Heart right ventricle (tissue), 16 donors: ENCODE measurements around the gene CPSF4L. TPM values are rescaled to one million over a fixed set of nuclear protein-coding genes. Genes with fewer than 3 reads are reported as not detected.
A peak's percentile ranks its signal among the peaks of the same experiment; 100 is the strongest.

Experiments
- ATAC-seq, 8 donors: fragments of 200-7000 bp; cut with Tn5 transposase; one replicate each; pipeline ENCODE4 v1.9.1; 2020; ENCODE audit warnings: mild to moderate bottlenecking in 8 of 8, moderate library complexity in 8 of 8, moderate number of reproducible peaks in 1 of 8
- DNase-seq, 2 donors: peaks; one replicate each; pipeline ENCODE4 v3.0.0-alpha.2; 2020
- H3K27ac ChIP-seq, 10 donors: fragments of 200-600 bp; sonication (generic) in 2 of 10; one replicate each; pipeline versions ENCODE4 v1.5.0 to v1.8.0; 2020 to 2022; ENCODE audit warnings: mild to moderate bottlenecking in 3 of 10
- H3K27me3 ChIP-seq, 7 donors: fragments of 200-600 bp; one replicate each; pipeline ENCODE4 v1.8.0; 2021 to 2022; ENCODE audit warnings: mild to moderate bottlenecking in 2 of 7
- H3K36me3 ChIP-seq, 9 donors: fragments of 200-600 bp; sonication (generic) in 1 of 9; one replicate each; pipeline versions ENCODE4 v1.5.0 to v1.8.0; 2020 to 2022; ENCODE audit warnings: mild to moderate bottlenecking in 2 of 9
- H3K4me1 ChIP-seq, 9 donors: fragments of 200-600 bp; sonication (generic) in 1 of 9; one replicate each; pipeline versions ENCODE4 v1.5.0 to v1.8.0; 2020 to 2022; ENCODE audit warnings: mild to moderate bottlenecking in 4 of 9
- H3K4me3 ChIP-seq, 10 donors: fragments of 200-600 bp; sonication (generic) in 2 of 10; one replicate each; pipeline versions ENCODE4 v1.5.0 to v1.8.0; 2020 to 2022; ENCODE audit warnings: mild to moderate bottlenecking in 7 of 10, moderate library complexity in 2 of 10
- H3K9me3 ChIP-seq, 11 donors: fragments of 200-600 bp in 10 of 11; sonication (generic) in 2 of 11; one replicate each; pipeline versions ENCODE4 v1.5.0 to v1.8.0; 2013 to 2022; ENCODE audit warnings: mild to moderate bottlenecking in 2 of 11, control low read depth in 1 of 11, moderate library complexity in 1 of 11
- CTCF ChIP-seq, 9 donors: fragments of 200-600 bp; sonication (generic) in 2 of 9; IDR thresholded peaks; one replicate each; pipeline versions ENCODE4 v1.5.0 to v1.8.0; 2021 to 2022; ENCODE audit warnings: antibody characterized with exemption in 9 of 9, mild to moderate bottlenecking in 5 of 9, moderate library complexity in 1 of 9
- WGBS, 2 donors: extraction: QIAGEN DNeasy Blood & Tissue Kit; methylation state at CpG; one replicate each; pipeline ENCODE4 v1.1.7; 2013; ENCODE audit warnings: inconsistent platforms in 1 of 2; 5-methylcytosine and 5-hydroxymethylcytosine counted together
- intact Hi-C, 10 donors: fragments of 100-400 bp; cut with DNase I; formaldehyde crosslinking; loops; one replicate each; pipeline versions ENCODE4 v1.11.1 to v1.14.2; 2022
- polyA plus RNA-seq, 2 donors: library from polyadenylated mRNA; stranded (reverse); fragments of 200-250 nt; gene quantifications; one replicate each; pipeline ENCODE4 v1.2.3, GENCODE V29; 2013
- total RNA-seq, 10 donors: library from RNA; stranded (reverse); fragmentation: NEBNext Ultra II Directional in 3 of 10; extraction: Animal tissue kit (Norgen Biotek cat#: 25700) in 3 of 10; gene quantifications; one replicate each; pipeline versions ENCODE4 v1.2.1 to v1.2.4, GENCODE V29; 2021 to 2023
- donor health status: Arrhythmogenic right ventricular cardiomyopathy.
- donor health status: ischemic (EF 13 %, LVEDD 7.1; RV severe dilation, severe dysfunction).
- donor health status: healthy with polysubstance abuse.
- donor health status: DM: no; HTN: yes; CAD: no.
- donor health status: DM: no; HTN: no; CAD: no.
- donor health status: ischemic (EF 25% LVEDD 6.9; RV normal size, moderate dysfunction).
- donor health status: ischemic (EF 25% LVEDD 5.7; RV mildly dilated, moderate dysfunction).
- donor health status: healthy.
- donor health status: DM: yes; HTN: yes; CAD: no.
- donor health status: Ischemic cardiomyopathy.
- donor health status: ischemic (EF 35%, LVEDD 5.7; RV mildly dilated, moderate dysfunction).
- donor health status: nonischemic (EF 11% LVEDD 7.7; RV severe dilation, severe dysfunction).
- donor health status: DM: yes; HTN: yes; CAD: no.
- donor health status: PGD.
- donor health status: ischemic (EF 29% LVEDD 5.4; RV normal size, mild dysfunction).
- donor health status: nonischemic (EF 23%, LVEDD 6.1; RV moderate dilation, normal function).

CPSF4L gene
- total and polyA plus RNA-seq, 12 donors = not detected

DNA sequence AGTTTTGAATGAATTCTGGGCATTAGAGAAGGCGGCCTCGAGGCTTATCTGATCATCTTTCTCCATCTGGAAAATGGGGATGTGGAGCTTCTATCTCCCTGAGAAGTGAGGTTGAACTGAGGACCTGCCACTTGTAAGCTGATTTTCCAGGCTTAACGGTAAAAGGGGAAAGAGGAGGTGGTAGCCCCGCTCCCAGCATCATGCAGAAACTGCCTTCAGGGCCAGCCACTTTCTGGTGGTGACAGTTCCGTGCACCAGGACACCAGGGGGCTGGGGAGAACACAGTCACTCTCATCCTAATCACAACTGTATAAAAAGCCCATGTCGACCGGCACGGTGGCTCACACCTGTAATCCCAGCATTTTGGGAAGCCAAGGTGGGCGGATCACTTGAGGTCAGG lies 20.9 kb upstream of the CPSF4L start:
- ATAC-seq (no peak), DNase-seq (no peak)
- no peak for TF ChIP-seq CTCF (IDR thresholded peaks at IDR 0.05)
- Histone ChIP-seq H3K4me1 (peaks cover 22 to 81% (median 68%) of the 10 kb centered on the region in 9 donors), H3K36me3 (peaks cover 0 to 48% (median 20%) of the 10 kb centered on the region in 9 donors), H3K9me3 (no peaks in the 10 kb centered on the region), H3K4me3 (no peak overlapping the region), H3K27me3 (no peaks in the 10 kb centered on the region), H3K27ac (peak overlapping the region in 1 of 10 donors; percentile 58)
- WGBS, 2 donors = 89 to 90% methylated on average over 9 of the region's 9 CpGs
- intact Hi-C loops = no loop called here

DNA sequence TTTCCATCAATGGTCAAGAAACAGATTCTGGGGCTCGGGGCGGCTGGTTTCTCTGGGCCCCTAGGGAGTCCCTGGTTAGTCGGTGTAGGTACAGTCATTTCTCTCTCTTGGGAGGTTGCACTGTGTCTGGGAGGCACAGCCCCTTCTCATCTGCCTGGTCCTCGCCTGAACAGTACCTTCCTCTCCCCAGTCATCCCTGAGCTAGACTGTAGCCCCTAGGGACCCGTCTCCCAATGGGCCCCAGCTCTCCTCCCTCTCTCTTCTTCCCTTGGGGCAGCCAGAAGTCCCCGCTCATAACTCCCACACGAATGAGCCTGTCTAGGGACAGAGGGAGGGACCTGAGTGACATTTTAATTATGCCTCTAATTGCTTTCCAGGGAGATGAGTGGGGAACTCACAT lies 20.2 kb upstream of the CPSF4L start:
- DNase-seq (no peak), ATAC-seq (no peak)
- 77 to 79% methylated on average over 7 of the region's 7 CpGs for WGBS, 2 donors
- intact Hi-C loops = no loop called here
- Histone ChIP-seq H3K9me3 (no peaks in the 10 kb centered on the region), H3K36me3 (peaks cover 0 to 48% (median 20%) of the 10 kb centered on the region in 9 donors), H3K4me1 (peaks cover 17 to 79% (median 62%) of the 10 kb centered on the region in 9 donors), H3K27me3 (no peaks in the 10 kb centered on the region), H3K27ac (peak overlapping the region in 1 of 10 donors; percentile 58), H3K4me3 (no peak overlapping the region)
- no peak for TF ChIP-seq CTCF (IDR thresholded peaks at IDR 0.05)

DNA sequence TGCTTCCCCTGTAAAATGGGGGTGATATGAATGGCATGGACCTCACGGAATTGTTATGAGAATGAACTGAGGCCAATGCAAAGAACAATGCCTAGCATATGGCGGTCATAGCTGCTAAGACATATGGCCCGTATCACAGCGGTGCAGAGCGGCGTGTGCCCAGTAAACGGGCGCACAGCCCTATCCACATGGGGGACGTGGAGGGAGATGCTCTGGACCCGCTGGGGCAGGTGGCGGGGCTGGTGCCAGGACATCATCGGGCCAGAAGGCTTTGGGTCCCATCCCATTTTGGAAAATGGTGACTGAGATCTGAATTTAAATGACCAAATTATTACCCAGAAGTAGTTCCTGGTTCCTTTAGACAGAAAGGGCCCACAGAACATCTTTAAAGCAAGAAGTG lies 18.5 kb upstream of the CPSF4L start:
- Histone ChIP-seq H3K4me1 (peaks cover 13 to 62% (median 46%) of the 10 kb centered on the region in 9 donors), H3K27ac (peak overlapping the region in 1 of 10 donors; percentile 39), H3K36me3 (peaks cover 0 to 34% (median 10%) of the 10 kb centered on the region in 9 donors), H3K27me3 (no peaks in the 10 kb centered on the region), H3K9me3 (no peaks in the 10 kb centered on the region), H3K4me3 (no peak overlapping the region)
- DNase-seq = no peak
- intact Hi-C loops = no loop called here
- WGBS, 2 donors = 94 to 96% methylated on average over 12 of the region's 12 CpGs
- no peak for TF ChIP-seq CTCF (IDR thresholded peaks at IDR 0.05)
- ATAC-seq = no peak

- no peak for TF ChIP-seq CTCF (IDR thresholded peaks at IDR 0.05)
- Histone ChIP-seq H3K9me3 (no peaks in the 10 kb centered on the region), H3K27me3 (no peaks in the 10 kb centered on the region), H3K4me3 (no peak overlapping the region), H3K4me1 (peaks cover 13 to 57% (median 41%) of the 10 kb centered on the region in 9 donors), H3K36me3 (peaks cover 0 to 29% (median 5%) of the 10 kb centered on the region in 9 donors), H3K27ac (peak overlapping the region in 4 of 10 donors; percentile 22 to 80 (median 54))
- intact Hi-C loops = loop anchor here in 2 of 10 donors (5.0 kb wide), 1 partner anchor 33 kb away; the partner anchor contains the start of gene CDC42EP4 (in 2 of the 2)
- DNase-seq = no peak
- ATAC-seq = peak in 2 of 8 donors; percentile 8 to 36
- WGBS, 2 donors = 89 to 90% methylated on average over 7 of the region's 7 CpGs
Observed at GRCh38 chr17:73279704-73280103, 18.0 kb upstream of the CPSF4L start.
